Ecto neural progenitor cell (in vitro differentiated cells): Measurements from ENCODE around the gene AKR1B1.

Source experiments
- DNase-seq: peaks from one replicate; pipeline ENCODE4 v3.0.0-alpha.2; 2018; ENCODE audit warnings: low spot score

The AKR1B1 gene

GRCh38 chr7:134469622-134470021 lies 10.7 kb upstream of the AKR1B1 start:
- DNase-seq: no peak

- DNase-seq: no peak
Measured at GRCh38 chr7:134468475-134468874, 9.6 kb upstream of the AKR1B1 start.

- DNase-seq: no peak
Measured at GRCh38 chr7:134468054-134468453, 9.2 kb upstream of the AKR1B1 start.

GRCh38 chr7:134465491-134465890 lies 6.6 kb upstream of the AKR1B1 start:
- no peak for DNase-seq

- no peak for DNase-seq
Measured at GRCh38 chr7:134464496-134464895, 5.6 kb upstream of the AKR1B1 start.

- no peak for DNase-seq
Measured at GRCh38 chr7:134463751-134464150, 4.9 kb upstream of the AKR1B1 start.

GRCh38 chr7:134462337-134462925 lies 3.5 kb upstream of the AKR1B1 start:
- DNase-seq: no peak

GRCh38 chr7:134461916-134462315 lies 3.0 kb upstream of the AKR1B1 start:
- no peak for DNase-seq

- no peak for DNase-seq
Measured at GRCh38 chr7:134459981-134460380, 1.1 kb upstream of the AKR1B1 start.

- DNase-seq: peak; percentile 82
Measured at GRCh38 chr7:134458341-134458805, 527 bp downstream of the AKR1B1 start.

GRCh38 chr7:134457210-134457609 lies 1.7 kb downstream of the AKR1B1 start:
- no peak for DNase-seq

- DNase-seq: no peak
Measured at GRCh38 chr7:134454277-134454676, 4.6 kb downstream of the AKR1B1 start.

GRCh38 chr7:134453518-134453917 lies 5.4 kb downstream of the AKR1B1 start:
- no peak for DNase-seq

GRCh38 chr7:134452991-134453473 lies 5.9 kb downstream of the AKR1B1 start:
- DNase-seq: no peak

- DNase-seq: no peak
Measured at GRCh38 chr7:134452419-134452838, 6.5 kb downstream of the AKR1B1 start.

- no peak for DNase-seq
Measured at GRCh38 chr7:134451656-134452055, 7.2 kb downstream of the AKR1B1 start.

GRCh38 chr7:134450294-134451000 lies 8.5 kb downstream of the AKR1B1 start:
- no peak for DNase-seq

- no peak for DNase-seq
Measured at GRCh38 chr7:134449680-134450079, 9.2 kb downstream of the AKR1B1 start.

GRCh38 chr7:134448356-134449229 lies 10.3 kb downstream of the AKR1B1 start:
- DNase-seq: no peak

GRCh38 chr7:134447383-134447782 lies 11.5 kb downstream of the AKR1B1 start:
- no peak for DNase-seq

- DNase-seq: no peak
Measured at GRCh38 chr7:134446923-134447322, 12.0 kb downstream of the AKR1B1 start.

- DNase-seq: no peak
Measured at GRCh38 chr7:134446446-134446845, 12.5 kb downstream of the AKR1B1 start.

GRCh38 chr7:134444961-134445315 lies 14.0 kb downstream of the AKR1B1 start:
- DNase-seq: no peak
